MM.1S (cell line): ENCODE data around the gene ADAMTS12.

Source experiments
- DNase-seq: peaks from one replicate; pipeline ENCODE4 v3.0.0-alpha.2; 2015
- H2AFZ ChIP-seq: fragments of 300-600 bp; sonication (generic); 2 replicates; pipeline ENCODE4 v1.6.0; 2016; ENCODE audit warnings: antibody characterized with exemption, low read length
- H3F3A ChIP-seq: fragments of 300-600 bp; sonication (generic); 2 replicates; pipeline ENCODE4 v1.6.1; 2016; ENCODE audit warnings: mild to moderate bottlenecking, antibody characterized with exemption, low read length, moderate library complexity, mixed read lengths; ENCODE audit not compliant: insufficient read depth
- H3K27ac ChIP-seq: fragments of 300-600 bp; sonication (generic); 2 replicates; pipeline ENCODE4 v1.5.1; 2016; ENCODE audit warnings: mild to moderate bottlenecking, low read length
- H3K27me3 ChIP-seq: fragments of 300-600 bp; sonication (generic); replicated peaks from 2 replicates; pipeline ENCODE4 v1.6.0; 2016; ENCODE audit warnings: low read length; ENCODE audit not compliant: insufficient read depth
- H3K36me3 ChIP-seq: fragments of 300-600 bp; sonication (generic); replicated peaks from 2 replicates; pipeline ENCODE4 v1.6.1; 2016; ENCODE audit warnings: mild to moderate bottlenecking, low read length, mixed read lengths; ENCODE audit not compliant: insufficient read depth
- H3K4me1 ChIP-seq: fragments of 300-600 bp; sonication (generic); 2 replicates; pipeline ENCODE4 v1.6.1; 2016; ENCODE audit warnings: low read length, mixed read lengths
- H3K4me2 ChIP-seq: fragments of 300-600 bp; sonication (generic); 2 replicates; pipeline ENCODE4 v1.6.0; 2016; ENCODE audit warnings: low read depth, low read length
- H3K4me3 ChIP-seq: fragments of 300-600 bp; sonication (generic); 2 replicates; pipeline ENCODE4 v1.5.1; 2016; ENCODE audit warnings: low read length, mixed read lengths
- H3K79me2 ChIP-seq: fragments of 300-600 bp; sonication (generic); 2 replicates; pipeline ENCODE4 v1.6.1; 2016; ENCODE audit warnings: mixed run types, low read length, mixed read lengths
- H3K9ac ChIP-seq: fragments of 300-600 bp; sonication (generic); 2 replicates; pipeline ENCODE4 v1.6.1; 2016; ENCODE audit warnings: low read length, mixed read lengths
- H3K9me2 ChIP-seq: fragments of 300-600 bp; sonication (generic); replicated peaks from 2 replicates; pipeline ENCODE4 v1.6.1; 2016; ENCODE audit warnings: mild to moderate bottlenecking, low read length, mixed read lengths; ENCODE audit not compliant: insufficient read depth
- H3K9me3 ChIP-seq: fragments of 300-600 bp; sonication (generic); replicated peaks from 2 replicates; pipeline ENCODE4 v1.6.1; 2016; ENCODE audit warnings: mild to moderate bottlenecking, low read length, mixed read lengths; ENCODE audit not compliant: insufficient read depth
- H4K20me1 ChIP-seq: fragments of 300-600 bp; sonication (generic); 2 replicates; pipeline ENCODE4 v1.6.1; 2016; ENCODE audit warnings: mild to moderate bottlenecking, low read length, moderate library complexity, mixed read lengths; ENCODE audit not compliant: insufficient read depth
- CTCF ChIP-seq: fragments of 300-600 bp; sonication (generic); IDR thresholded peaks from 2 replicates; pipeline ENCODE4 v1.5.1; 2016; ENCODE audit warnings: antibody characterized with exemption, low read length, mixed read lengths
- EZH2 ChIP-seq: fragments of 300-600 bp; sonication (generic); optimal IDR thresholded peaks from 2 replicates; pipeline ENCODE3; 2017; ENCODE audit warnings: low read depth, mild to moderate bottlenecking, antibody characterized with exemption, low read length, mixed read lengths
- EZH2phosphoT487 ChIP-seq: fragments of 300-600 bp; sonication (generic); IDR thresholded peaks from 2 replicates; pipeline ENCODE4 v1.6.1; 2018; ENCODE audit warnings: antibody characterized with exemption, low read length

ADAMTS12 gene

GRCh38 chr5:33474931-33475499 is 416.8 kb downstream of the ADAMTS12 start:
- H3K27ac ChIP-seq: no peak overlapping the region
- H2AFZ ChIP-seq: no peak overlapping the region
- H3F3A ChIP-seq: no peaks in the 10 kb centered on the region
- H3K4me2 ChIP-seq: no peak overlapping the region
- no peak for DNase-seq
- no peaks in the 10 kb centered on the region for H4K20me1 ChIP-seq
- H3K9me3 ChIP-seq: no peaks in the 10 kb centered on the region
- H3K36me3 ChIP-seq: peaks cover 11% of the 10 kb centered on the region; the same call in 1 of the 2 replicates
- TF ChIP-seq EZH2 (no peak), EZH2phosphoT487 (no peak), CTCF (no peak)
- no peaks in the 10 kb centered on the region for H3K27me3 ChIP-seq
- H3K4me3 ChIP-seq: no peak overlapping the region
- H3K9ac ChIP-seq: no peak overlapping the region
- no peaks in the 10 kb centered on the region for H3K4me1 ChIP-seq
- no peaks in the 10 kb centered on the region for H3K9me2 ChIP-seq
- no peaks in the 10 kb centered on the region for H3K79me2 ChIP-seq

- H2AFZ ChIP-seq: no peak overlapping the region
- no peak for DNase-seq
- no peaks in the 10 kb centered on the region for H3K27me3 ChIP-seq
- no peaks in the 10 kb centered on the region for H4K20me1 ChIP-seq
- peaks cover 14% of the 10 kb centered on the region; the same call in 1 of the 2 replicates for H3K36me3 ChIP-seq
- no peak overlapping the region for H3K4me2 ChIP-seq
- no peak for TF ChIP-seq EZH2phosphoT487
- no peak for TF ChIP-seq EZH2
- TF ChIP-seq CTCF: no peak
- H3K4me1 ChIP-seq: no peaks in the 10 kb centered on the region
- no peak overlapping the region for H3K4me3 ChIP-seq
- H3K9me2 ChIP-seq: no peaks in the 10 kb centered on the region
- H3F3A ChIP-seq: no peaks in the 10 kb centered on the region
- no peak overlapping the region for H3K27ac ChIP-seq
- H3K9ac ChIP-seq: no peak overlapping the region
- H3K9me3 ChIP-seq: no peaks in the 10 kb centered on the region
- H3K79me2 ChIP-seq: no peaks in the 10 kb centered on the region
Observed at GRCh38 chr5:33474004-33474403, 417.8 kb downstream of the ADAMTS12 start.
